Testis (tissue), 5 donors: ENCODE results near the gene COL6A2. TPM values are rescaled to one million over a fixed set of nuclear protein-coding genes. Genes with fewer than 3 reads are reported as not detected.
A peak's percentile ranks its signal among the peaks of the same experiment; 100 is the strongest.

Source experiments
- DNase-seq: peaks from one replicate; pipeline ENCODE4 v3.0.0-alpha.2; 2019
- H3K27ac ChIP-seq, 2 donors: fragments of 200-600 bp; sonication (generic); one replicate each; pipeline ENCODE4 v1.5.1; 2019
- H3K27me3 ChIP-seq: fragments of 200-600 bp; sonication (generic); one replicate; pipeline ENCODE4 v1.5.1; 2019
- H3K36me3 ChIP-seq: fragments of 200-600 bp; sonication (generic); one replicate; pipeline ENCODE4 v1.5.1; 2017; ENCODE audit warnings: low read depth; ENCODE audit errors: missing control alignments
- H3K4me1 ChIP-seq: fragments of 200-600 bp; sonication (generic); one replicate; pipeline ENCODE4 v1.5.1; 2019
- H3K4me3 ChIP-seq, 2 donors: fragments of 200-600 bp; sonication (generic); one replicate each; pipeline ENCODE4 v1.5.1; 2017 to 2019
- H3K9me3 ChIP-seq: fragments of 200-600 bp; sonication (generic); one replicate; pipeline ENCODE4 v1.5.1; 2017
- CTCF ChIP-seq, 3 experiments: fragments of 450-650 bp in 2 of 3; fragments of 200-600 bp in 1 of 3; sonication (generic) in 1 of 3; IDR thresholded peaks; one replicate each; pipeline ENCODE4 v1.5.1; 2016 to 2019; ENCODE audit warnings: antibody characterized with exemption in 3 of 3, mild to moderate bottlenecking in 2 of 3, moderate library complexity in 1 of 3
- POLR2A ChIP-seq: fragments of 450-650 bp; IDR thresholded peaks from one replicate; pipeline ENCODE4 v1.6.1; 2017; ENCODE audit warnings: antibody characterized with exemption, mild to moderate bottlenecking, moderate library complexity
- WGBS, 2 donors: methylation state at CpG; one replicate each; pipeline ENCODE4 v1.1.5; 2018; 5-methylcytosine and 5-hydroxymethylcytosine counted together
- intact Hi-C: fragments of 100-400 bp; cut with DNase I; formaldehyde crosslinking; loops from one replicate; pipeline ENCODE4 v1.15.1; 2023; ENCODE audit warnings: low total_unique reads
- long read RNA-seq, 2 donors: transcript quantifications; one replicate each; lab custom pipeline, GENCODE V29; 2026
- polyA plus RNA-seq: library from polyadenylated mRNA; stranded (reverse); fragments of 350-450 nt; fragmentation: Illumina TruSeq; extraction: RNeasy Lipid Tissue Mini Kit (QIAGEN cat#74804); gene quantifications from one replicate; pipeline ENCODE4 v1.2.3, GENCODE V29; 2014; ENCODE audit warnings: low read depth, low replicate concordance; ENCODE audit not compliant: insufficient read depth
- total RNA-seq, 2 donors: library from RNA; depleted of rRNA; stranded (reverse); fragments of >200 nt; gene quantifications; one replicate each; pipeline ENCODE4 v1.2.3, GENCODE V29; 2016

Gene COL6A2
- total RNA-seq: 100 to 1,000 TPM; 192 to 236 TPM
- 362 TPM for polyA plus RNA-seq
- long read RNA-seq, donor 1, transcript COL6A2-201 (28 exons, 3,461 nt): major isoform, 14 of 59 reads
- long read RNA-seq, donor 1, partial matches to known transcripts: 36 of 59 reads
- long read RNA-seq, donor 1, other reads (novel, unspliced or antisense): 8 of 59 reads
- long read RNA-seq, donor 2, transcript COL6A2-201 (28 exons, 3,461 nt): major isoform, 12 of 58 reads
- long read RNA-seq, donor 2, partial matches to known transcripts: 45 of 58 reads
- long read RNA-seq, donor 2, other reads (novel, unspliced or antisense): 0 of 58 reads

DNA sequence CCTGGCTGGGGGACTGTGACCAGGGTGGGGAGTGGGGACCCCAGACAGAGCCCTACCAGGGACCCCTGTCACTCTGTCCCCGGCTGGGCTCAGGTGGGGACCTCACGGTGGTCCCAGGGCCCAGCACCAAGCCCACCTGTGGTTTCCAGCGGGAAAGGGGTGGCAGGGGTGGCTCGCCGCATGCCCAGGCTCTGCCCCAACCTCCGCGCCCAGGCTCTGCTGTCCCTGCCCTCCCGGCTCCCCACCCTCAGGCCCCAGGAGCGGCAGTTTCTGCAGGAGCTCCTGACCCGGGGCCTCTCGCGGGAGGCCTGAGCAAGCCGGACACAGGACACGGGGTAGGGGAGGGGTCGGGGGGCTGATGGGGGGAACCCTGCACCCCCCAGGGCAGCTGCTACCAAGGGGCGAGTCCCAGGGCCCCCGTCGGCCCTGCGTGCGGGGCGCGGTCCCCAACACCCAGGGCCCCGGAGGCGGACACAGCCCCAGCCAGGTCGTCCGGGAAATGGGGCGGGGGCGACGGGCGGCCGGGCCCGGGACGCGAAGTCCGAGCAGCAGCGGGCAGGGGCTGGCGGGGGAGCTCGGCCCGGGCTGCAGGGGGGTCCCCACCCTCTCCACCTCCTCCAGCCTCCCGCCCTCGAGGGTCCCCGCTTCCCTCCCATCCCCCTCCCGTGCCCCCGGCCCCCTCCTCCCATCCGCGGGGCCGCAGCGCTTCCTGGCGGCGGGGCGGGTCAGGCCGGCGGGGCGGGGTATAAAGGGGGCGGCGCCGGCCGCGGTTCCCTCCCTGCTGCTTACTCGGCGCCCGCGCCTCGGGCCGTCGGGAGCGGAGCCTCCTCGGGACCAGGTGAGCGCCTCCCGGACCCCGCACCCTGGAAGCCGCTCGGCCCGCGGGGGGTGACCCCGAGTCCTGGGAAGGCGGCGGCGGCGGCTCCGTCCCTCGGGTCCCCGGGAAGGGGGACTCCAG is at the start of gene COL6A2:
Gene COL6A2, plus strand, starts transcription at position 777 of the 958 bp plus-strand sequence.
- intact Hi-C loops: loop anchor here (5.0 kb wide), 1 partner anchor 125 kb away; no protein-coding TSS in a partner anchor
- H3K27ac ChIP-seq: peak within 1 kb of the TSS; percentile 69 to 94
- H3K27me3 ChIP-seq: no peaks in the 10 kb centered on the region
- TF ChIP-seq POLR2A (no peak), CTCF (IDR thresholded peaks at IDR 0.05) (peak in 1 of 3 experiments; percentile 24)
- peak within 1 kb of the TSS; percentile 70 to 74 for H3K4me3 ChIP-seq
- no peaks in the 10 kb centered on the region for H3K9me3 ChIP-seq
- no peaks in the 10 kb centered on the region for H3K36me3 ChIP-seq
- peak; percentile 67 for DNase-seq
- 0 to 6% methylated on average over 3 to 54 of the region's 83 CpGs for WGBS, 2 donors
- H3K4me1 ChIP-seq: peaks cover 3% of the 10 kb centered on the region

GRCh38 chr21:46048926-46049889 is 48.7 kb upstream of the COL6A2 start:
- Histone ChIP-seq H3K27me3 (no peaks in the 10 kb centered on the region), H3K4me1 (peaks cover 13% of the 10 kb centered on the region), H3K27ac (peak overlapping the region; percentile 65 to 88), H3K4me3 (no peak overlapping the region), H3K36me3 (no peaks in the 10 kb centered on the region), H3K9me3 (no peaks in the 10 kb centered on the region)
- no peak for TF ChIP-seq CTCF (IDR thresholded peaks at IDR 0.05)
- TF ChIP-seq POLR2A: no peak
- 55 to 65% methylated on average over 19 to 27 of the region's 27 CpGs for WGBS, 2 donors
- intact Hi-C loops: no loop called here
- DNase-seq: peak; percentile 88

- Histone ChIP-seq H3K36me3 (no peaks in the 10 kb centered on the region), H3K27me3 (no peaks in the 10 kb centered on the region), H3K27ac (peak overlapping the region; percentile 65 to 88), H3K4me3 (no peak overlapping the region), H3K9me3 (no peaks in the 10 kb centered on the region), H3K4me1 (peaks cover 14% of the 10 kb centered on the region)
- peak; percentile 15 for DNase-seq
- 90 to 94% methylated on average over 23 to 33 of the region's 33 CpGs for WGBS, 2 donors
- no peak for TF ChIP-seq CTCF (IDR thresholded peaks at IDR 0.05)
- no peak for TF ChIP-seq POLR2A
- intact Hi-C loops: no loop called here
Measured at GRCh38 chr21:46049890-46050667, 47.8 kb upstream of the COL6A2 start.
